Fibroblast of the aortic adventitia (primary cell): ENCODE results near the gene TYW5. TPM values are rescaled to one million over a fixed set of nuclear protein-coding genes. Genes with fewer than 3 reads are reported as not detected.
"Not testable (repeated sequence)": the region's sequence is repeated elsewhere in the genome, so short reads cannot be mapped to it uniquely, and the experiment has no call there.

ENCODE experiments used
- DNase-seq: peaks from one replicate; pipeline ENCODE4 v3.0.0-alpha.2; 2010; ENCODE audit warnings: low read depth
- H3K4me3 ChIP-seq: 2 replicates; pipeline ENCODE4 v1.5.1; 2011; ENCODE audit warnings: low read depth, mild to moderate bottlenecking, control low read depth, low read length, moderate library complexity
- total RNA-seq: library from RNA; depleted of rRNA; stranded (reverse); fragments of >200 nt; gene quantifications from 2 replicates; pipeline ENCODE4 v1.2.3, GENCODE V29; 2012; ENCODE audit warnings: low replicate concordance
- TF ChIP-seq, protein P1 (sequence below): IDR thresholded peaks from 2 replicates; pipeline ENCODE4 v1.5.1; 2011; ENCODE audit warnings: mild to moderate bottlenecking, low read length, control low read depth, inconsistent platforms; ENCODE audit not compliant: insufficient read depth

Gene TYW5
- total RNA-seq, 1 donor = 7.8 TPM

DNA sequence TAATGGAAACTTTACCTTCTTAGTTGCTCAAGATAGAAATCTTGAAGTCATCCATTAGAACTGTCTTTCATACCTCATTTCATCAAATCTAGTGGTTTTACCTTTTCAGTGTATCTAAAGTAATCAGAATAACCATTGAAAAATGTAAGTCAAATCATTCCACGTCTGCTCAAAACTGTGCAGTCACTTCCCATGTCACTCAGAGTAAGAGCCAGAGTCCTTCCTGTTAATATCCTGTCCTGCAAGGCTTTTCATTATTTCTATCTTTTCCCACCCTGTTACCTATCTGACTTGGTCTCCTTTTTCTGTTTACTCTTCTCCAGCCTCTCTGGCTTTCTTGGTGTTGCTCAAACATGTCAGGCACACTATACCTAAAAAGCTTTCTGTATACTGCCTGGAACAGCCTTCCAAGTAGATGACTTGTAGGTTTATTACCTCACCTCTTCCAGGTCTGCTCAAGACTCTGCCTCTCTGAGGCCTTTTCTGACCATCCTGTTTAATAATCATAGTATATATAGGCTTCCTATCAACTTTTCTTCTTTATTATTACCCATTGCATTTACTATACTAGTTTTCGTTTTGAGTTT, 40.8 kb downstream of the TYW5 start:
- H3K4me3 ChIP-seq = no peak overlapping the region
- TF ChIP-seq, protein P1, sequence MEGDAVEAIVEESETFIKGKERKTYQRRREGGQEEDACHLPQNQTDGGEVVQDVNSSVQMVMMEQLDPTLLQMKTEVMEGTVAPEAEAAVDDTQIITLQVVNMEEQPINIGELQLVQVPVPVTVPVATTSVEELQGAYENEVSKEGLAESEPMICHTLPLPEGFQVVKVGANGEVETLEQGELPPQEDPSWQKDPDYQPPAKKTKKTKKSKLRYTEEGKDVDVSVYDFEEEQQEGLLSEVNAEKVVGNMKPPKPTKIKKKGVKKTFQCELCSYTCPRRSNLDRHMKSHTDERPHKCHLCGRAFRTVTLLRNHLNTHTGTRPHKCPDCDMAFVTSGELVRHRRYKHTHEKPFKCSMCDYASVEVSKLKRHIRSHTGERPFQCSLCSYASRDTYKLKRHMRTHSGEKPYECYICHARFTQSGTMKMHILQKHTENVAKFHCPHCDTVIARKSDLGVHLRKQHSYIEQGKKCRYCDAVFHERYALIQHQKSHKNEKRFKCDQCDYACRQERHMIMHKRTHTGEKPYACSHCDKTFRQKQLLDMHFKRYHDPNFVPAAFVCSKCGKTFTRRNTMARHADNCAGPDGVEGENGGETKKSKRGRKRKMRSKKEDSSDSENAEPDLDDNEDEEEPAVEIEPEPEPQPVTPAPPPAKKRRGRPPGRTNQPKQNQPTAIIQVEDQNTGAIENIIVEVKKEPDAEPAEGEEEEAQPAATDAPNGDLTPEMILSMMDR = no peak
- DNase-seq = no peak

DNA sequence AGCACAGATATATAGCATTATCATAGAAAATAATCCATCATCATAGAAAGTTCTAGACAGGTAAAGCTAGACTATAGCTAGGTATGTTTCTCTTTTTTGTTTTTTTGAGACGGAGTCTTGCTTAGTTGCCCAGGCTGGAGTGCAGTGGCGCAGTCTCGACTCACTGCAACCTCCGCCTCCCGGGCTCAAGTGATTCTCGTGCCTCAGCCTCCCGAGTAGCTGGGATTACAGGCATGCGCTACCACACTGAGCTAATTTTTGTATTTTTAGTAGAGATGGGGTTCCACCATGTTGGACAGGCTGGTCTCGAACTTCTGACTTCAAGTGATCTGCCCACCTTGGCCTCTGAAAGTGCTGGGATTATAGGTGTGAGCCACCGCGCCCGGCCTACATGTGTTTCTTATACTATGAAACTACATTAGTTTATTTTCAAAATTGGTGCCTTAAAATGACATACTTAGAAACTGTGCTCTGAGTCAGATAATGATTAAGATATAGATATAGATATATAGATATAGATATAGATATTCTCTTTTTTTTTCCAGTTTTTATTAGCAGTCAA, 42.7 kb downstream of the TYW5 start:
- peak overlapping the region; percentile 93 for H3K4me3 ChIP-seq
- not testable (repeated sequence) for DNase-seq

DNA sequence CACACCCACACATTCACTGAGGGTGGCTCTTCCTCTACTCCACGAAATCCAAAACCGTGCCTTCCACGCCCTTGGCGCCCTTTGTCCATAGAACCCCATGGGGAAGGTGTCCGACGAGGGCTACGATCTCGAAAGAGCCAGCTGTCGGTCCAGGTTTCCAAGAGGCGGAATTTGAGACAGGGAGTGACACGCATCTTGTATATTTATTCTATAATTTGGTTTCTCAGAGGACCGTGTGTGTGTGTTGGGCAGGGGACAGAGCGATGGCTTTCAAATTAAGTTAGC, 43.5 kb downstream of the TYW5 start:
- H3K4me3 ChIP-seq = peak overlapping the region; percentile 93
- DNase-seq = no peak
- TF ChIP-seq, protein P1 = no peak

DNA sequence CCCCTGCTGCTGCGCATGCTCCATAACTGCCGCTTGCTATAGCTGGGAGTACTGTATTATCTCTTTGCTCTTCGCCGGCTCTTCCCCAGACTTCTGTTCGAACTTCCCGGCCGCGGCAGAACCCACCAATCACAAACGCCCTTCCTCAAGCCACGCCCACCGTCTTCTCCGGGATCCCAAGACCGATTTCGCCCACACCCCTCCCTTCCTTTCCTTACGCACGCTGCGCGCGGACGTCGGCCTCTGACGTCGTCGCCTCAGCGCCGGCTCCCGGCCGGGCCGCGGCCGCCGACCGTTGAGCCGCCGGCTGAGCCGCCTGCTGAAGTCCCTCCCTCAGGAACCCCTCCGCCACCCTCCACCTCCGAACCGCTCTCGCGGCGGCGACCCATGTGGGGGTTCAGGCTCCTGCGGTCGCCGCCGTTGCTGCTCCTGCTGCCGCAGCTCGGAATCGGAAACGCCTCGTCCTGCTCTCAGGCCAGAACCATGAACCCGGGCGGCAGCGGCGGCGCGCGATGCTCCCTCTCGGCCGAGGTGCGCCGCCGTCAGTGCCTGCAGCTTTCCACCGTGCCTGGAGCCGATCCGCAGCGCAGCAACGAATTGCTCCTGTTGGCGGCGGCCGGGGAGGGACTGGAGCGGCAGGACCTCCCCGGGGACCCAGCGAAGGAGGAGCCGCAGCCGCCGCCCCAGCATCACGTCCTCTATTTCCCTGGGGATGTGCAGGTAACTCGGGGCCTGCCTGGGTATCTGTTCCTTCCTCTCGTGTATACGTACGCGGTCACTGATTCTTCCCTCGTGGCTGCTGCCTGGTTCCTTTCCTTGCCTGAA, 44.0 kb downstream of the TYW5 start, which contains the start of gene C2orf69:
TSS of gene C2orf69 (plus strand) at position 242 of the 825 bp plus-strand sequence. CDS start at position 388, 146 bp downstream.
- peak within 1 kb of the TSS; percentile 93 for H3K4me3 ChIP-seq
- DNase-seq = peak; percentile 96
- TF ChIP-seq, protein P1 = no peak

DNA sequence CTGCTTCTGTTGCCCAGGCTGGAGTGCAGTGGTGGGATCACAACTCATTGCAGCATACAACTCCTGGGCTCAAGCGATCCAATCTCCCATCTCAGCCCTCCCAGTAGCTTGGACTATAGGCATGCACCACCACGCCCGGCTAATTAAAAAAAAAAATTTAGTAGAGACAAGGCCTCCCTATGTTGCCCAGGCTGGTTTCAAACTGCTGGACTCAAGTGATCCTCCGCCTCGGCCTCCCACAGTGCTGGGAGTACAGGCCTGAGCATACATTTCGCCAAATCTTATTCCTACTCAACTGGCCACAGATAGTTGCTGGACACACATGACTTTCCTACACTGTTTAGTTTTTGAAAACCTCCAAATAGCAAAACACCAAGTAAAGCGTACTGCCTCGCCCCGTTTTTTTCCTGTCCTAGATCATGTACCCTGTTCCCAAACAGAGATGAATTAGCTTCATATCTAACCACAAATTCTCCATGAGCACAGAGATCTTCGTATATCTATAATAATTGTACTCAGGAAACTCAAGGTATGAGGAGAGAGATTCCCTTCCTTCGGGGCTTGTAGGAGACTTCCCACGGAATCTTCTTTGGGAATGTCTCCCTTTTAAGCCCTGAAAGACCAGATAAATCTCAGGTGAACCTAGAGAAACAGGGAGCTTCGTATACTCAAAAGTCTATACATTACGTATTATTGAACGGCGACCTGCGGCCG, 44.8 kb downstream of the TYW5 start:
- H3K4me3 ChIP-seq = peak overlapping the region; percentile 93
- no peak for DNase-seq
- TF ChIP-seq, protein P1 = no peak

DNA sequence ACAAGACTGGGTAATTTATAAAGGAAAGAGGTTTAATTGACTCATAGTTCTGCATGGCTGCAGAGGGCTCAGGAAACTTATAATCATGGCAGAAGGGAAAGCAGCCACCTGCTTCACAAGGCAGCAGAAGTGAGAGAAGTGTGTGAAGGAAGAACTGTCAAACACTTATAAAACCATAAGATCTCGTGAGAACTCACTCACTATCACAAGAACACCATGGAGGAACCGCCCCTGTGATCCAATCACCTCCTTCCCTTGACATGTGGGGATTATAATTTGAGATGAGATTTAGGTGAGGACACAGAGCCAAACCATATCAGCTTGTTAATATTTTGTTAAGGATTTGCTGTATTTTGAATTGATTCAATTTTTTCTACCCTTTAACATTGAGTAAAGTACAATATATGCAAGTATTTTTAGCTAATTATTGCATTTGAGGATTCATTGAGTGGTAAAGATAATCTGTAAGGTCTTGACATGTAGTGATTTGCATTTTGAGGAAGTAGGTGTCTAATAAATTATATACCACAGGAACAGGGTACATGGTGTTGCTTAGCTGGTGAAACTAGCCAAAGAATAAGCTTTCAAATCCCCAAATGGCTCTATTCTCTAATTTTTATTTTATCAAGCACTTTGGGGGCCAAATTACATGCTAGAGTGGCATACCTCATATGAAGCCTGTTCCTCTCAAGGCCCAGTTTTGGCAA, 48.1 kb downstream of the TYW5 start:
- TF ChIP-seq, protein P1 = no peak
- DNase-seq = no peak

More for the DNA sequence above, 48.1 kb downstream of the TYW5 start:
- no peak overlapping the region for H3K4me3 ChIP-seq
